Neural cell (in vitro differentiated cells): ENCODE data around the gene ZDHHC9. TPM values are rescaled to one million over a fixed set of nuclear protein-coding genes. Genes with fewer than 3 reads are reported as not detected.

Source experiments
- H2AFZ ChIP-seq: fragments of 200-600, 300-800 bp; sonication (generic), shearing (Covaris generic); 2 replicates; pipeline ENCODE4 v1.6.0; 2014; ENCODE audit warnings: low read depth, mild to moderate bottlenecking, antibody characterized with exemption, low read length, moderate library complexity
- H3F3A ChIP-seq: fragments of 200-600 bp; shearing (Covaris generic); 2 replicates; pipeline ENCODE4 v1.6.1; 2016; ENCODE audit warnings: mild to moderate bottlenecking, moderate library complexity, mixed read lengths, antibody characterized with exemption, low read length; ENCODE audit not compliant: insufficient read depth, poor library complexity, severe bottlenecking
- H3K27ac ChIP-seq: fragments of 200-600, 300-800 bp; sonication (generic), shearing (Covaris generic); 2 replicates; pipeline ENCODE4 v1.5.1; 2014; ENCODE audit warnings: mild to moderate bottlenecking, low read length, moderate library complexity
- H3K27me3 ChIP-seq: fragments of 300-800, 200-600 bp; sonication (generic), shearing (Covaris generic); 2 replicates; pipeline ENCODE4 v1.6.0; 2014; ENCODE audit warnings: mild to moderate bottlenecking, low read depth, low read length, moderate library complexity; ENCODE audit not compliant: insufficient read depth
- H3K36me3 ChIP-seq: fragments of 300-800, 200-600 bp; sonication (generic), shearing (Covaris generic); 2 replicates; pipeline ENCODE4 v1.5.1; 2014; ENCODE audit warnings: mild to moderate bottlenecking, antibody characterized with exemption, low read length, moderate library complexity; ENCODE audit not compliant: insufficient read depth
- H3K4me2 ChIP-seq: fragments of 300-800, 200-600 bp; sonication (generic), shearing (Covaris generic); 2 replicates; pipeline ENCODE4 v1.6.0; 2014; ENCODE audit warnings: mild to moderate bottlenecking, low read length
- H3K4me3 ChIP-seq: fragments of 300-800, 200-600 bp; sonication (generic), shearing (Covaris generic); 2 replicates; pipeline ENCODE4 v1.5.1; 2014; ENCODE audit warnings: mild to moderate bottlenecking, low read length, moderate library complexity
- H3K79me2 ChIP-seq: fragments of 200-600 bp; shearing (Covaris generic); replicated peaks from 2 replicates; pipeline ENCODE4 v1.6.0; 2014; ENCODE audit warnings: mild to moderate bottlenecking, low read length, moderate library complexity; ENCODE audit not compliant: insufficient read depth
- H3K9ac ChIP-seq: fragments of 300-800, 200-600 bp; sonication (generic), shearing (Covaris generic); 2 replicates; pipeline ENCODE4 v1.6.1; 2016; ENCODE audit warnings: mild to moderate bottlenecking, low read length, mixed read lengths
- H3K9me2 ChIP-seq: fragments of 200-600 bp; shearing (Covaris generic); 2 replicates; pipeline ENCODE4 v1.6.1; 2016; ENCODE audit warnings: mild to moderate bottlenecking, low read length, mixed read lengths; ENCODE audit not compliant: insufficient read depth
- H3K9me3 ChIP-seq: fragments of 200-600, 300-800 bp; sonication (generic), shearing (Covaris generic); 2 replicates; pipeline ENCODE4 v1.6.1; 2016; ENCODE audit warnings: mild to moderate bottlenecking, mixed run types, low read length, moderate library complexity, mixed read lengths
- H4K20me1 ChIP-seq: fragments of 200-600 bp; shearing (Covaris generic); 2 replicates; pipeline ENCODE4 v1.6.1; 2016; ENCODE audit warnings: mild to moderate bottlenecking, mixed run types; ENCODE audit not compliant: insufficient read depth
- EP300 ChIP-seq: fragments of 450-650 bp; conservative IDR thresholded peaks from 2 replicates; pipeline ENCODE4 v1.6.1; 2014; ENCODE audit warnings: antibody characterized with exemption, mild to moderate bottlenecking, moderate library complexity; ENCODE audit not compliant: poor library complexity, severe bottlenecking
- EZH2 ChIP-seq: fragments of 200-600, 300-800 bp; shearing (Covaris generic), sonication (generic); IDR thresholded peaks from 2 replicates; pipeline ENCODE4 v1.6.1; 2014; ENCODE audit warnings: antibody characterized with exemption, low read length, borderline replicate concordance, mild to moderate bottlenecking; ENCODE audit not compliant: insufficient read depth, poor library complexity, severe bottlenecking
- MXI1 ChIP-seq: fragments of 450-650 bp; conservative IDR thresholded peaks from 2 replicates; pipeline ENCODE4 v1.6.1; 2014; ENCODE audit warnings: antibody characterized with exemption, mild to moderate bottlenecking; ENCODE audit not compliant: poor library complexity, severe bottlenecking
- POLR2AphosphoS5 ChIP-seq: IDR thresholded peaks from 2 replicates; pipeline ENCODE4 v1.6.1; 2012
- RAD21 ChIP-seq: fragments of 450-650 bp; conservative IDR thresholded peaks from 2 replicates; pipeline ENCODE4 v1.6.1; 2014; ENCODE audit warnings: antibody characterized with exemption, mild to moderate bottlenecking, moderate library complexity
- SMC3 ChIP-seq: fragments of 450-650 bp; conservative IDR thresholded peaks from 2 replicates; pipeline ENCODE4 v1.6.1; 2014; ENCODE audit warnings: antibody characterized with exemption, mild to moderate bottlenecking, moderate library complexity; ENCODE audit not compliant: poor library complexity
- TAF1 ChIP-seq: IDR thresholded peaks from 2 replicates; pipeline ENCODE4 v1.6.1; 2012; ENCODE audit warnings: low read depth
- polyA minus RNA-seq: library from RNA; depleted of rRNA, polyadenylated mRNA; stranded (reverse); fragments of >200 nt; gene quantifications from 2 replicates; pipeline ENCODE4 v1.2.3, GENCODE V29; 2014
- polyA plus RNA-seq: library from polyadenylated mRNA; depleted of rRNA; stranded (reverse); fragments of >200 nt; gene quantifications from 2 replicates; pipeline ENCODE4 v1.2.3, GENCODE V29; 2014
- TF ChIP-seq, protein P1 (sequence below): IDR thresholded peaks from 2 replicates; pipeline ENCODE4 v1.6.1; 2012; ENCODE audit warnings: borderline replicate concordance
- TF ChIP-seq, protein P2 (sequence below): fragments of 450-650 bp; IDR thresholded peaks from 2 replicates; pipeline ENCODE4 v1.5.1; 2014; ENCODE audit warnings: antibody characterized with exemption, mild to moderate bottlenecking, moderate library complexity; ENCODE audit not compliant: poor library complexity, severe bottlenecking

Gene ZDHHC9
- polyA plus RNA-seq (24.9 and 30.4 TPM in 2 replicates), polyA minus RNA-seq (39.1 and 39.4 TPM in 2 replicates)

GRCh38 chrX:129843459-129844306, at the start of gene ZDHHC9:
TSS of gene ZDHHC9 (minus strand) at chrX:129843886. CDS start at chrX:129841945, 1,941 bp downstream.
- H4K20me1 ChIP-seq: no peaks in the 10 kb centered on the region
- no peaks in the 10 kb centered on the region for H3K9me2 ChIP-seq
- H3K4me3 ChIP-seq: peak within 1 kb of the TSS; percentile 78
- H3K79me2 ChIP-seq: peaks cover 25% of the 10 kb centered on the region
- no peaks in the 10 kb centered on the region for H3F3A ChIP-seq
- no peak for TF ChIP-seq RAD21
- peak; percentile 29 for TF ChIP-seq EP300
- TF ChIP-seq EZH2: no peak
- TF ChIP-seq, protein P1, sequence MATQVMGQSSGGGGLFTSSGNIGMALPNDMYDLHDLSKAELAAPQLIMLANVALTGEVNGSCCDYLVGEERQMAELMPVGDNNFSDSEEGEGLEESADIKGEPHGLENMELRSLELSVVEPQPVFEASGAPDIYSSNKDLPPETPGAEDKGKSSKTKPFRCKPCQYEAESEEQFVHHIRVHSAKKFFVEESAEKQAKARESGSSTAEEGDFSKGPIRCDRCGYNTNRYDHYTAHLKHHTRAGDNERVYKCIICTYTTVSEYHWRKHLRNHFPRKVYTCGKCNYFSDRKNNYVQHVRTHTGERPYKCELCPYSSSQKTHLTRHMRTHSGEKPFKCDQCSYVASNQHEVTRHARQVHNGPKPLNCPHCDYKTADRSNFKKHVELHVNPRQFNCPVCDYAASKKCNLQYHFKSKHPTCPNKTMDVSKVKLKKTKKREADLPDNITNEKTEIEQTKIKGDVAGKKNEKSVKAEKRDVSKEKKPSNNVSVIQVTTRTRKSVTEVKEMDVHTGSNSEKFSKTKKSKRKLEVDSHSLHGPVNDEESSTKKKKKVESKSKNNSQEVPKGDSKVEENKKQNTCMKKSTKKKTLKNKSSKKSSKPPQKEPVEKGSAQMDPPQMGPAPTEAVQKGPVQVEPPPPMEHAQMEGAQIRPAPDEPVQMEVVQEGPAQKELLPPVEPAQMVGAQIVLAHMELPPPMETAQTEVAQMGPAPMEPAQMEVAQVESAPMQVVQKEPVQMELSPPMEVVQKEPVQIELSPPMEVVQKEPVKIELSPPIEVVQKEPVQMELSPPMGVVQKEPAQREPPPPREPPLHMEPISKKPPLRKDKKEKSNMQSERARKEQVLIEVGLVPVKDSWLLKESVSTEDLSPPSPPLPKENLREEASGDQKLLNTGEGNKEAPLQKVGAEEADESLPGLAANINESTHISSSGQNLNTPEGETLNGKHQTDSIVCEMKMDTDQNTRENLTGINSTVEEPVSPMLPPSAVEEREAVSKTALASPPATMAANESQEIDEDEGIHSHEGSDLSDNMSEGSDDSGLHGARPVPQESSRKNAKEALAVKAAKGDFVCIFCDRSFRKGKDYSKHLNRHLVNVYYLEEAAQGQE: no peak
- peak; percentile 30 for TF ChIP-seq POLR2AphosphoS5
- TF ChIP-seq SMC3: no peak
- TF ChIP-seq MXI1: peak; percentile 88
- TF ChIP-seq, protein P2, sequence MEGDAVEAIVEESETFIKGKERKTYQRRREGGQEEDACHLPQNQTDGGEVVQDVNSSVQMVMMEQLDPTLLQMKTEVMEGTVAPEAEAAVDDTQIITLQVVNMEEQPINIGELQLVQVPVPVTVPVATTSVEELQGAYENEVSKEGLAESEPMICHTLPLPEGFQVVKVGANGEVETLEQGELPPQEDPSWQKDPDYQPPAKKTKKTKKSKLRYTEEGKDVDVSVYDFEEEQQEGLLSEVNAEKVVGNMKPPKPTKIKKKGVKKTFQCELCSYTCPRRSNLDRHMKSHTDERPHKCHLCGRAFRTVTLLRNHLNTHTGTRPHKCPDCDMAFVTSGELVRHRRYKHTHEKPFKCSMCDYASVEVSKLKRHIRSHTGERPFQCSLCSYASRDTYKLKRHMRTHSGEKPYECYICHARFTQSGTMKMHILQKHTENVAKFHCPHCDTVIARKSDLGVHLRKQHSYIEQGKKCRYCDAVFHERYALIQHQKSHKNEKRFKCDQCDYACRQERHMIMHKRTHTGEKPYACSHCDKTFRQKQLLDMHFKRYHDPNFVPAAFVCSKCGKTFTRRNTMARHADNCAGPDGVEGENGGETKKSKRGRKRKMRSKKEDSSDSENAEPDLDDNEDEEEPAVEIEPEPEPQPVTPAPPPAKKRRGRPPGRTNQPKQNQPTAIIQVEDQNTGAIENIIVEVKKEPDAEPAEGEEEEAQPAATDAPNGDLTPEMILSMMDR: peak; percentile 10
- TF ChIP-seq TAF1: peak; percentile 66
- H3K4me2 ChIP-seq: peak within 1 kb of the TSS; percentile 48
- H3K27ac ChIP-seq: peak within 1 kb of the TSS; percentile 78
- H3K9me3 ChIP-seq: no peaks in the 10 kb centered on the region
- H3K36me3 ChIP-seq: no peaks in the 10 kb centered on the region
- peak within 1 kb of the TSS; percentile 73 for H3K9ac ChIP-seq
- no peaks in the 10 kb centered on the region for H3K27me3 ChIP-seq
- H2AFZ ChIP-seq: peak within 1 kb of the TSS; percentile 40

DNA sequence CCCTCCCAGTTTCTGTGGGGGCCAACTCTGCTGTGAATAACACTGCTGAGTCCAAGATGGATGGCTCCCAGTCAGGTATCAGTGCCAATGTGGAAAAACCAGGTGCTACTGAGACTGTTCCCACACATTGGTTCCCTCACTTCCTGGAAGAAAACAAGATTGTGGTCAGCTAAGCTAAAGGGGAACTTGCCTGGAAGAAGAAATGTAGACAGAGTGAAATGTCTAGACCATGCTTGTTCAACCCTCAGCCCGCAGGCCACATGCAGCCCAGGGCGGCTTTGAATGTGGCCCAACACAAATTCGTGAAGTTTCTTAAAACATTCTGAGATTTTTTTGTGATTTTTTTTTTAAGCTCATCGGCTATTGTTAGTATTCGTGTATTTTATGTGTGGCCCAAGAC, 33.7 kb upstream of the ZDHHC9 start:
- Histone ChIP-seq H3K9me2 (no peaks in the 10 kb centered on the region), H3K36me3 (no peaks in the 10 kb centered on the region), H3K9ac (no peak overlapping the region), H3K4me2 (no peak overlapping the region), H3K4me3 (no peak overlapping the region), H3K27me3 (no peaks in the 10 kb centered on the region), H3K9me3 (no peaks in the 10 kb centered on the region), H2AFZ (no peak overlapping the region), H4K20me1 (no peaks in the 10 kb centered on the region), H3F3A (no peaks in the 10 kb centered on the region), H3K79me2 (no peaks in the 10 kb centered on the region), H3K27ac (no peak overlapping the region)
- TF ChIP-seq TAF1 (no peak), RAD21 (no peak), EP300 (no peak), MXI1 (no peak), POLR2AphosphoS5 (no peak), SMC3 (no peak), EZH2 (no peak)
- TF ChIP-seq, protein P1: no peak
- TF ChIP-seq, protein P2: no peak
